SU-DHL-6 (cell line): ENCODE results near the gene SLC24A5.

Source experiments
- EZH2phosphoT487 ChIP-seq: fragments of 200-600 bp; sonication (generic), shearing (Covaris generic); conservative IDR thresholded peaks from 2 replicates; pipeline ENCODE4 v1.6.1; 2018; ENCODE audit warnings: mild to moderate bottlenecking, antibody characterized with exemption, low read length, moderate library complexity, mixed read lengths
- TF ChIP-seq, protein P1 (sequence below): fragments of 200-600 bp; sonication (generic); IDR thresholded peaks from one replicate; pipeline ENCODE4 v1.5.1; 2017; ENCODE audit warnings: antibody characterized with exemption, mild to moderate bottlenecking, low read length, moderate library complexity; ENCODE audit not compliant: insufficient read depth, poor library complexity, severe bottlenecking

- TF ChIP-seq, protein P1, sequence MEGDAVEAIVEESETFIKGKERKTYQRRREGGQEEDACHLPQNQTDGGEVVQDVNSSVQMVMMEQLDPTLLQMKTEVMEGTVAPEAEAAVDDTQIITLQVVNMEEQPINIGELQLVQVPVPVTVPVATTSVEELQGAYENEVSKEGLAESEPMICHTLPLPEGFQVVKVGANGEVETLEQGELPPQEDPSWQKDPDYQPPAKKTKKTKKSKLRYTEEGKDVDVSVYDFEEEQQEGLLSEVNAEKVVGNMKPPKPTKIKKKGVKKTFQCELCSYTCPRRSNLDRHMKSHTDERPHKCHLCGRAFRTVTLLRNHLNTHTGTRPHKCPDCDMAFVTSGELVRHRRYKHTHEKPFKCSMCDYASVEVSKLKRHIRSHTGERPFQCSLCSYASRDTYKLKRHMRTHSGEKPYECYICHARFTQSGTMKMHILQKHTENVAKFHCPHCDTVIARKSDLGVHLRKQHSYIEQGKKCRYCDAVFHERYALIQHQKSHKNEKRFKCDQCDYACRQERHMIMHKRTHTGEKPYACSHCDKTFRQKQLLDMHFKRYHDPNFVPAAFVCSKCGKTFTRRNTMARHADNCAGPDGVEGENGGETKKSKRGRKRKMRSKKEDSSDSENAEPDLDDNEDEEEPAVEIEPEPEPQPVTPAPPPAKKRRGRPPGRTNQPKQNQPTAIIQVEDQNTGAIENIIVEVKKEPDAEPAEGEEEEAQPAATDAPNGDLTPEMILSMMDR: no peak
- no peak for TF ChIP-seq EZH2phosphoT487
Observed at GRCh38 chr15:48176957-48177356, 56.2 kb downstream of the SLC24A5 start.
